Endothelial cell of umbilical vein (primary cell): Measurements from ENCODE around the gene NFATC3. TPM values are rescaled to one million over a fixed set of nuclear protein-coding genes. Genes with fewer than 3 reads are reported as not detected.

Experiments
- BruUV-seq: library from RNA; stranded (reverse); fragments of 400-500 nt; replicated peaks from 2 replicates; lab custom pipeline; 2021; lab: Mats Ljungman, UMichigan
- CTCF ChIA-PET: fragments of 300-600, 350-600 bp; sonication (Branson Sonifier 250); formaldehyde crosslinking; loops from one replicate; lab custom pipeline; 2021; ENCODE audit warnings: antibody characterized with exemption, inconsistent platforms; lab: Charles Lee
- POLR2A ChIA-PET: fragments of 300-600, 350-600 bp; sonication (Branson Sonifier 250); formaldehyde crosslinking; loops from one replicate; lab custom pipeline; 2021; ENCODE audit warnings: antibody characterized with exemption, inconsistent platforms; lab: Charles Lee
- DNase-seq: peaks from one replicate; pipeline ENCODE4 v3.0.0-alpha.2; 2011; ENCODE audit warnings: low read depth, low spot score
- FAIRE-seq: peaks from 2 replicates; lab custom pipeline; 2011; peaks lifted over from hg19 to GRCh38; lab: Jason Lieb, UNC
- H2AFZ ChIP-seq: 2 replicates; pipeline ENCODE4 v1.6.0; 2012; ENCODE audit warnings: low read depth, low read length, control low read depth, inconsistent platforms
- H3K27ac ChIP-seq: 2 replicates; pipeline ENCODE4 v1.5.1; 2011; ENCODE audit warnings: low read depth, mild to moderate bottlenecking, control low read depth, low read length, moderate library complexity; ENCODE audit not compliant: insufficient read depth
- H3K27me3 ChIP-seq, 2 experiments: 2 replicates each; pipeline versions ENCODE4 v1.6.0 to v1.6.1; 2011; ENCODE audit warnings: low read length in 2 of 2, mixed read lengths in 1 of 2; ENCODE audit not compliant: control insufficient read depth in 2 of 2, insufficient read depth in 2 of 2
- H3K36me3 ChIP-seq, 2 experiments: 2 replicates in 1 of 2; 3 replicates in 1 of 2; pipeline ENCODE4 v1.5.1; 2011; ENCODE audit warnings: low read length in 2 of 2, mild to moderate bottlenecking in 1 of 2, moderate library complexity in 1 of 2; ENCODE audit not compliant: control insufficient read depth in 2 of 2, insufficient read depth in 2 of 2; ENCODE audit errors: extremely low read depth in 1 of 2
- H3K4me1 ChIP-seq: 3 replicates; pipeline ENCODE4 v1.5.1; 2011; ENCODE audit warnings: mild to moderate bottlenecking, low read length; ENCODE audit not compliant: control insufficient read depth, insufficient read depth; ENCODE audit errors: extremely low read depth
- H3K4me2 ChIP-seq: 2 replicates; pipeline ENCODE4 v1.6.1; 2011; ENCODE audit warnings: low read length, control low read depth, mixed read lengths; ENCODE audit not compliant: insufficient read depth
- H3K4me3 ChIP-seq, 3 experiments: fragments of 200-600 bp in 1 of 3; sonication (generic), shearing (Covaris generic) in 1 of 3; replicated peaks in 1 of 3; 2 replicates each; pipeline ENCODE4 v1.5.1; 2011 to 2016; ENCODE audit warnings: control low read depth in 3 of 3, low read length in 3 of 3, mild to moderate bottlenecking in 2 of 3, inconsistent platforms in 1 of 3, low read depth in 1 of 3, moderate library complexity in 1 of 3; ENCODE audit not compliant: insufficient read depth in 1 of 3
- H3K79me2 ChIP-seq: 2 replicates; pipeline ENCODE4 v1.6.0; 2012; ENCODE audit warnings: low read length, inconsistent platforms; ENCODE audit not compliant: control insufficient read depth, insufficient read depth
- H3K9ac ChIP-seq: replicated peaks from 2 replicates; pipeline ENCODE3; 2011; ENCODE audit warnings: low read length, control low read depth; ENCODE audit not compliant: insufficient read depth; ENCODE audit errors: extremely low read depth
- H3K9me1 ChIP-seq: replicated peaks from 3 replicates; pipeline ENCODE4 v1.6.0; 2011; ENCODE audit warnings: mild to moderate bottlenecking, low read length; ENCODE audit not compliant: control insufficient read depth, insufficient read depth; ENCODE audit errors: extremely low read depth
- H3K9me3 ChIP-seq: replicated peaks from 2 replicates; pipeline ENCODE4 v1.5.1; 2012; ENCODE audit warnings: low read length, inconsistent platforms; ENCODE audit not compliant: control insufficient read depth, insufficient read depth
- H4K20me1 ChIP-seq: replicated peaks from 2 replicates; pipeline ENCODE3; 2011; ENCODE audit warnings: mild to moderate bottlenecking, low read length; ENCODE audit not compliant: control insufficient read depth, insufficient read depth; ENCODE audit errors: extremely low read depth
- EZH2 ChIP-seq: IDR thresholded peaks from 2 replicates; pipeline ENCODE4 v1.6.1; 2012; ENCODE audit warnings: borderline replicate concordance, low read depth, mild to moderate bottlenecking, moderate library complexity, low read length, inconsistent platforms; ENCODE audit not compliant: severe bottlenecking
- FOS ChIP-seq: IDR thresholded peaks from 2 replicates; pipeline ENCODE4 v1.6.1; 2011; ENCODE audit warnings: mild to moderate bottlenecking, low read length, moderate library complexity, borderline replicate concordance; ENCODE audit not compliant: insufficient read depth
- GATA2 ChIP-seq: IDR thresholded peaks from 2 replicates; pipeline ENCODE4 v1.7.0; 2011; ENCODE audit warnings: low read depth, mild to moderate bottlenecking, moderate library complexity, mixed read lengths, low read length; ENCODE audit not compliant: insufficient read length, insufficient read depth
- JUN ChIP-seq: IDR thresholded peaks from 2 replicates; pipeline ENCODE4 v1.6.1; 2011; ENCODE audit warnings: borderline replicate concordance, low read depth; ENCODE audit not compliant: insufficient read length, insufficient read depth
- MAX ChIP-seq: IDR thresholded peaks from 2 replicates; pipeline ENCODE4 v1.6.1; 2011; ENCODE audit not compliant: insufficient read depth, insufficient read length
- MYC ChIP-seq: IDR thresholded peaks from one replicate; pipeline ENCODE4 v1.6.1; 2011; ENCODE audit warnings: mild to moderate bottlenecking, low read depth, low read length
- POLR2A ChIP-seq: IDR thresholded peaks from 2 replicates; pipeline ENCODE4 v1.6.1; 2012; ENCODE audit warnings: low read depth, mild to moderate bottlenecking, control low read depth, low read length
- POLR2AphosphoS5 ChIP-seq: IDR thresholded peaks from 2 replicates; pipeline ENCODE4 v1.6.1; 2012; ENCODE audit warnings: low read depth, mild to moderate bottlenecking, control low read depth, low read length, moderate library complexity; ENCODE audit not compliant: insufficient read depth
- dilution Hi-C: fragments of 300-500 bp; cut with MboI; formaldehyde crosslinking; loops from one replicate; pipeline ENCODE4 v1.15.0; 2019; ENCODE audit warnings: low sequenced_read_pairs; ENCODE audit not compliant: extremely low pct_ligation_motif_present
- intact Hi-C: fragments of 100-400 bp; cut with micrococcal nuclease; formaldehyde crosslinking; loops from one replicate; pipeline ENCODE4 v1.10.0; 2022
- polyA plus RNA-seq, 4 experiments: library from polyadenylated mRNA; depleted of rRNA in 3 of 4; stranded (reverse) in 3 of 4; unstranded in 1 of 4; fragments of >200 nt; gene quantifications; 2 replicates each; pipeline versions ENCODE4 v1.2.1 to v1.2.3, GENCODE V29; 2011 to 2012; ENCODE audit warnings: missing spikeins in 1 of 4
- total RNA-seq: library from RNA; stranded (reverse); gene quantifications from 2 replicates; pipeline ENCODE4 v1.2.3, GENCODE V29; 2021
- TF ChIP-seq, protein P1 (sequence below), 2 donors: IDR thresholded peaks; 1 replicate in 1 of 2; 2 replicates in 1 of 2; pipeline ENCODE4 v1.5.1; 2011; ENCODE audit warnings: low read length in 2 of 2, mild to moderate bottlenecking in 2 of 2, moderate library complexity in 2 of 2, control low read depth in 1 of 2, inconsistent platforms in 1 of 2, low read depth in 1 of 2; ENCODE audit not compliant: insufficient read depth in 1 of 2; ENCODE audit errors: extremely low read depth in 1 of 2

The NFATC3 gene
- total and polyA plus RNA-seq, 2 donors (not counting 3 experiments of a cell fraction or from before 2014, with no cell fraction given) = 15.6 to 33.1 TPM

- intact Hi-C loops = loop anchor here (5.0 kb wide), 1 partner anchor 99 kb away; no protein-coding TSS in a partner anchor
- Histone ChIP-seq H3K9me3 (no peaks in the 10 kb centered on the region), H3K4me2 (no peak overlapping the region), H3K9me1 (no peaks in the 10 kb centered on the region), H3K27ac (no peak overlapping the region), H3K4me1 (no peaks in the 10 kb centered on the region), H3K27me3 (no peaks in the 10 kb centered on the region), H3K4me3 (no peak overlapping the region), H2AFZ (no peak overlapping the region), H4K20me1 (peaks cover 3% of the 10 kb centered on the region), H3K36me3 (no peaks in the 10 kb centered on the region), H3K79me2 (peaks cover 78% of the 10 kb centered on the region), H3K9ac (no peak overlapping the region)
- no TSS peak for BruUV-seq
- no peak for FAIRE-seq
- dilution Hi-C loops = no loop called here
- ChIA-PET POLR2A (no interaction called here), CTCF (interaction anchor here (0.7 to 1.1 kb wide), 2 partner anchors 11 to 19 kb away, joined by 3 read pairs; no protein-coding TSS in a partner anchor)
- TF ChIP-seq MAX = no peak
- no peak for TF ChIP-seq POLR2AphosphoS5
- no peak for TF ChIP-seq POLR2A
- no peak for TF ChIP-seq JUN
- no peak for TF ChIP-seq GATA2
- no peak for TF ChIP-seq FOS
- TF ChIP-seq, protein P1, sequence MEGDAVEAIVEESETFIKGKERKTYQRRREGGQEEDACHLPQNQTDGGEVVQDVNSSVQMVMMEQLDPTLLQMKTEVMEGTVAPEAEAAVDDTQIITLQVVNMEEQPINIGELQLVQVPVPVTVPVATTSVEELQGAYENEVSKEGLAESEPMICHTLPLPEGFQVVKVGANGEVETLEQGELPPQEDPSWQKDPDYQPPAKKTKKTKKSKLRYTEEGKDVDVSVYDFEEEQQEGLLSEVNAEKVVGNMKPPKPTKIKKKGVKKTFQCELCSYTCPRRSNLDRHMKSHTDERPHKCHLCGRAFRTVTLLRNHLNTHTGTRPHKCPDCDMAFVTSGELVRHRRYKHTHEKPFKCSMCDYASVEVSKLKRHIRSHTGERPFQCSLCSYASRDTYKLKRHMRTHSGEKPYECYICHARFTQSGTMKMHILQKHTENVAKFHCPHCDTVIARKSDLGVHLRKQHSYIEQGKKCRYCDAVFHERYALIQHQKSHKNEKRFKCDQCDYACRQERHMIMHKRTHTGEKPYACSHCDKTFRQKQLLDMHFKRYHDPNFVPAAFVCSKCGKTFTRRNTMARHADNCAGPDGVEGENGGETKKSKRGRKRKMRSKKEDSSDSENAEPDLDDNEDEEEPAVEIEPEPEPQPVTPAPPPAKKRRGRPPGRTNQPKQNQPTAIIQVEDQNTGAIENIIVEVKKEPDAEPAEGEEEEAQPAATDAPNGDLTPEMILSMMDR (IDR thresholded peaks at IDR 0.05; ENCODE audit: extremely low read depth in 1 of 2, insufficient read depth in 1 of 2, low read depth in 1 of 2, low read length in 2 of 2) = no peak
- no peak for TF ChIP-seq MYC
- no peak for TF ChIP-seq EZH2
- no peak for DNase-seq
These were observed 28.0 kb downstream of the NFATC3 start for GRCh38 chr16:68113059-68113761.
